ENCODE data around the gene C2orf49.

The C2orf49 gene

DNA sequence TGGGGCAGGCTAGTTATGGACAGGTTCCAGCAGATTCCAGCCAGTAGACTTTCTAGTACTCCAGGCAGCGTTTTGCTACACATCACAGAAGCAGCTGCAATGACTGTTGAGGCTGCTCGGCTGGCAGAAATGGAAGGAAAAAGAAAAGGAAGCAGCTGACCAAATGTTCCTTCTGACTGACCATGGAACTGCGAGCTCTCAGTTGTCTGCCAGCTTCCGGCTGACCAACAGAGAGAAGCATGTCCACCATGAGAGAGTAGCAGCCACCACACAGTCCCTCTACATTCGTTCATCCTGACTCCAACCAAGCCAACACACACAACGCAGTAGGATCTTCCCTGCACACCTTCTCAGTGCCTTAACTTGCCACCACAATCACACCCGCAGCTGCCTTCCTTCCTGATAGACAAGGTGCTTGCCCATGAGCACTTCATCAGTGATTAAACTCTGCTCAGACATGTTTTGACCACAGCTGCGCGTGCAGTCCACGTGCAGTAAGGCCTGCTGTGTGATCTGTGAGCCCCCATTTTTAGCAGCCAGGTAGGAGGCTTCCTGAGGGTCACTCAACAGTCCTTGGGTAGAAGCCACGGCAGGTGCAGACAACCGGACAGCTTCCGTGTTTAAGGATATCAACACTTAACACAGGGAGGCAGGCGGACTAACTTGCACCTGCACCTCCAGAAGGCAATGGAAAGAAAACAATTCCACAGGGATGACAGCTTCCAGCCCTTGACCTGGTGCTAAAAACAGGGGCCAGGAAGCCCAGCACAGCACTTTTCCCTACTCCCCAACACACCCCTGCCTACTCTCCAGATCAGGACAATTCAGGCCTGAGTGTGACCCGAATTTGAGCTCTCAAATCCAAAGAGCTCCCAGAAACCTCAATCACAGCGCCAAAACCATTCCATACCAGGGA lies 8.8 kb upstream of the C2orf49 start:
- peak overlapping the region; percentile 95 for H3K4me3 Mint-ChIP-seq
- H3K27me3 Mint-ChIP-seq (ENCODE audit: low read depth): no peaks in the 10 kb centered on the region
- peak overlapping the region; percentile 87 for H3K27ac Mint-ChIP-seq
- peaks cover 28% of the 10 kb centered on the region for H3K4me1 Mint-ChIP-seq (ENCODE audit: low read depth)
- no peaks in the 10 kb centered on the region for H3K9me3 Mint-ChIP-seq
- peaks cover 6% of the 10 kb centered on the region for H3K36me3 Mint-ChIP-seq (ENCODE audit: low read depth)

DNA sequence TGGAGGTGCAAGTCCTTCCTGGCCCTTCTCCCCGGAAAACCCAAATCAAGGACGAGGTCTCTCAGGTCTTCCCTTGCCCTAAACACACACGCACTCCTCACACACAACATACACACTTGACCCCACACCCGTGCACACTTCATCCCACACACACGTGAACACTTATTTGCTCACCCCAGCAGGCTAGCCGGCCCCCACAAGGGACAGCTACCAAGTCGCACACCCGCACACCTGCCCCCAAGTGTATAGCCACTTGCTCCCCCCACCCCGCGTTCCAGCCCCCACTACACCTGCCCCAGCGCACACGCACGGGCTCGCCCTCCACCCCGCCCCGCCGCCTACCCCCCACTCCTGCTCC lies 8.2 kb upstream of the C2orf49 start:
- Mint-ChIP-seq H3K27me3 (ENCODE audit: low read depth) (no peaks in the 10 kb centered on the region), H3K4me3 (peak overlapping the region; percentile 95)

DNA sequence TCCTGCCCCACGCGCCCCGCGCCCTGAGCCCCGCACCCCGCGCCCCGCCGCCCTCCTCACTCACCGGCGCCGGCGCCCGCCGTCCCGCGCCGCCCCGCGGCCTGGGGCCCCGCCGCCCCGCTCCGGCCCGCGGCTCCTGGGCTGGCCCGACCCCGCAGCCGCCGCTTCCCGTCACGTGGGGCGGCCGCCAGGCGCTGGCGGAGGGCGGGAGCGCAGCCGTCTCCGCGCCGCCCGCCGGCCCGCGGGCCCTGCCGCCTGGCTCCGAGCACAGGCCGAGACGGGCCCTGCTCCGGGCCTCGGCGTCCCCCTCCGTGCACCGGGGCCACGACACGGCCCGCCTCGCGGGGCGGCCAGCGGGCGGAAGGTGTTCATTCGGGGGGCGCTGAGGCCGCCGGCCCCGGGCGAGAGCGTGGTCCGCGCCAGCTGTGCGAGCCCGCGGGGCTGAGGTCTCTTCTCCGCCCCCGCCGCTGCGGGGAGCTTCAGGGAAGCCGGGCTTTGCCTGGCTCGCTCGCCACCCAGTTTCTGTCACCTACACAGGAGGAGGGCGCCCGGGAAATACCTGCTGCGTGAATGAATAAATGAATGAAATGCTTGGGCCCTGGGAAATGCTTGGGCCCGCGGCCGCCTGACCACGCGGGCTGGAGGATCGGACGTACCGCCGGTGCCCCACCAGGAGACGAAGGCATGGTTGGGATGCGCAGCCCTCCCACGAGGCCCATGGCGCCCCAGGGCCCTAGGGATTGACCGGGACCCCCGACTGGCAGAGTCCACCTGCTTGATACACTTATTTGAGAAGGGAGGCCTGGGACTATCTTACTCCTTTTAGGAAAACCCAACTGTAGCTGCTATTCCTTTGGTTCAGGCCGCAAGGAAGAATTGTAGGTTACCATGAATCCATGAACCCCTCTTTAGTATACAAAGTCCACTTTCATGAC lies 7.5 kb upstream of the C2orf49 start, which contains the start of gene TGFBRAP1:
Gene TGFBRAP1, minus strand, starts transcription at position 175 of the 935 bp plus-strand sequence. CDS start 21,434 bp downstream, outside the sequence.
- no peaks in the 10 kb centered on the region for H3K27me3 Mint-ChIP-seq (ENCODE audit: low read depth)
- peak within 1 kb of the TSS; percentile 87 for H3K27ac Mint-ChIP-seq
- peaks cover 27% of the 10 kb centered on the region for H3K4me1 Mint-ChIP-seq (ENCODE audit: low read depth)
- no peaks in the 10 kb centered on the region for H3K9me3 Mint-ChIP-seq
- H3K36me3 Mint-ChIP-seq (ENCODE audit: low read depth): peaks cover 5% of the 10 kb centered on the region
- H3K4me3 Mint-ChIP-seq: peak within 1 kb of the TSS; percentile 95

More for the DNA sequence above, 8.2 kb upstream of the C2orf49 start:
- no peaks in the 10 kb centered on the region for H3K9me3 Mint-ChIP-seq
- H3K36me3 Mint-ChIP-seq (ENCODE audit: low read depth): peaks cover 6% of the 10 kb centered on the region
- peak overlapping the region; percentile 87 for H3K27ac Mint-ChIP-seq
- peaks cover 28% of the 10 kb centered on the region for H3K4me1 Mint-ChIP-seq (ENCODE audit: low read depth)

DNA sequence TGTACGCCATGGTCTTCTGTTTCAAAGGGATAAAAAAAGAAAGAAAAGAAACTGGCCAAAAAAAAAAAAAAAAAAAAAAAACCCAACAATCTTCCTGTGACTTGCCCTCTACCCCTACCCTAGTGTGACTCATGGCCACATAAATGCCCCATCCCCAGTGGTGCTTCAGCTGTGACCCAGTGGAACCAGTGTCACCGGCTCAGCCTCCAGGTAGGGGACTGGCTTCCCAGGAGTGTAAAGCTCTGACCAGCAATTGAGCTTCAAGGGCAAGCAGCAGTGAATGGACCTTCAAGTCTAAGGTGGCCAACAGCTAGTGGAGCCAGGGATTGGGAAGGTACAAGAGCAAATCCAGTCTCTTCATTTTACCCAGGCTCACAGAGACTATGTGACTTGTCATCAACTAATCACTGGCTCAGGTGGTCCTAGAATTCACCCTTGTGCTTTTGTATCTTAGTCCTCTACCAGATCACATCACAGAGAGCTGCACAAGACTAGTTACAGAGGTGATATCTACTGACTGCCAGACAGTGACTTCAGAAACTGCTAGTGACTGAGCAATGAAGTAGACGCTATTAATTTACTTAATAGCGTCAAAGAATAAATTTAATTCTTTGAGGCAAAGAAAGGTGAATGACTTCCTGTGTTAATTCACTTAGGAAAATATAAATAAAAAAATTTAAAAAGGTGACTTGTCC lies 6.5 kb upstream of the C2orf49 start:
- Mint-ChIP-seq H3K36me3 (ENCODE audit: low read depth) (peaks cover 2% of the 10 kb centered on the region), H3K27ac (no peak overlapping the region), H3K4me1 (ENCODE audit: low read depth) (peaks cover 24% of the 10 kb centered on the region), H3K9me3 (no peaks in the 10 kb centered on the region), H3K27me3 (ENCODE audit: low read depth) (no peaks in the 10 kb centered on the region), H3K4me3 (peak overlapping the region; percentile 85)

DNA sequence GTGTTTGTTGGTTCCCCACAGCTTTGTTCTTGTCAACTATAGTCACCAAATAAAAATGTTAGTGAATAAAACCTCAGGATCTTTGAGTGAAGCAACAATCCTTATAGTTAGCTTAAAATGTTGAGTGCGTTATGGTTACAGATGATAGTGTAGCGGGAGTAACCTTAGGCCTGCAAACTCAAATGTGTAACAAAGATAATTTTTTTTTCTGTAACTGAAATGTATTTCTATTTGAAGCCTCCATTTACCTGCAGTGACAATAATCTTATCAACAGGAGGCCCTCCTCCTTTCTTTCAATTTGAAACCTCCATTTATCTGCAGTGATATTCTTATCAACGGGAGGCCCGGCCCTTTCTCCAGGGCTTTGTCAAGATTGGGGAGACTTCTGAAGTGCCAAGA lies 3.1 kb upstream of the C2orf49 start:
- Mint-ChIP-seq H3K9me3 (no peaks in the 10 kb centered on the region), H3K27ac (no peak overlapping the region), H3K4me3 (no peak overlapping the region), H3K36me3 (ENCODE audit: low read depth) (peaks cover 3% of the 10 kb centered on the region), H3K27me3 (ENCODE audit: low read depth) (no peaks in the 10 kb centered on the region), H3K4me1 (ENCODE audit: low read depth) (peaks cover 24% of the 10 kb centered on the region)

DNA sequence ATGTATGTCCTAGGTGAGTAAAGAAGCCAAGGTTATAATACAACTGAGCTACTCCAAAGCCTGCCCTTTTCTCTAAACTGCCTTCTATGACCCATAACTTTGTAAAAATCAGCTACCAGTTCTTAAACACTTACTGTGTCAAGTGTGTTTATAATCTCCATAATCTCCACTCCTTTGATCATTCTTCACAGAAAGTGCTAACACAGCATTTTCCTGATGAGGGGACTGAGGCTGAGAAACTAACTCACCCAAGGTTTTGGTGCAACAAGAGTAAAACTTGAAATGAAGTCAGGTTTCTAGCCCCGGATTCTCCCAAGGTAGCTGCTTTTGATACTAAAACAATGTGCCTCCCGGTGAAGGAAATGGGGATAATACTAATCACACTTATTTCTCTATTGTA lies 1.9 kb upstream of the C2orf49 start:
- no peak overlapping the region for H3K4me3 Mint-ChIP-seq
- no peak overlapping the region for H3K27ac Mint-ChIP-seq
- peaks cover 28% of the 10 kb centered on the region for H3K4me1 Mint-ChIP-seq (ENCODE audit: low read depth)
- H3K9me3 Mint-ChIP-seq: no peaks in the 10 kb centered on the region
- peaks cover 8% of the 10 kb centered on the region for H3K36me3 Mint-ChIP-seq (ENCODE audit: low read depth)
- no peaks in the 10 kb centered on the region for H3K27me3 Mint-ChIP-seq (ENCODE audit: low read depth)

DNA sequence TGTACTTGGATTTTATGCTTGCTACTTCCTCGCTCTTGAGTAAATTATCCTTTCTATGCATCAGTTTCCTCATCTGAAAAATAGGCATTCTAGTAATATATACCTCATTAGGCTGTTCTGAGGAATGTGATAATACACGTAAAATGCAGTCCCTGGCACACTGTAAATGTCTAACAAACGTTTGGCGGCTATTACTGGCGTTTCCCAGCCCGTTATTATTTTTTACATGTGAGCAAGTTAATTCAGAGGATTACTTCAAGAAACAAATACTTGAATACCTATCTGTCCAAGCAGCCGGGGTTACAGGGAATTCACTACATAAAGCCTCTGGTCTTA lies 586 bp upstream of the C2orf49 start:
- H3K4me3 Mint-ChIP-seq: peak overlapping the region; percentile 99
- no peaks in the 10 kb centered on the region for H3K9me3 Mint-ChIP-seq
- no peaks in the 10 kb centered on the region for H3K27me3 Mint-ChIP-seq (ENCODE audit: low read depth)
- peaks cover 16% of the 10 kb centered on the region for H3K36me3 Mint-ChIP-seq (ENCODE audit: low read depth)
- H3K27ac Mint-ChIP-seq: peak overlapping the region; percentile 100
- peaks cover 23% of the 10 kb centered on the region for H3K4me1 Mint-ChIP-seq (ENCODE audit: low read depth)

DNA sequence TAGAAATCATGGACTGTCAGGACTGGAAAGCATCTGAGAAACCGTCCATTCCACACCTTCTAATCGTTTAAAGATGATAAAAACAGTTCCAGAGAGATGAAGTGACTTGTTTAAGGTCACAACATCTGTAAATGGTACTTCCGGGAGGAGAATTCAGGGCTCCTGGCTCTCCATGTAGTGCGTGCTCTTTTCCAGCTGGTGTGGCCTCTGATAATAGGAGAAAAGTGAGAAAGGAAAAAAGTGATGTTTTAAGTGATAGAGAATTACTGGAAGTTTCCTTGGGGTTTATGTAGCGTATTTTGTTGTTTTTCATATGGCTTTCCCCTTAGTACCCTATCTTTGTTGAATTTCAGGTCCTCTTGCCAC lies 663 bp downstream of the C2orf49 start:
- peak overlapping the region; percentile 99 for H3K4me3 Mint-ChIP-seq
- H3K36me3 Mint-ChIP-seq (ENCODE audit: low read depth): peaks cover 20% of the 10 kb centered on the region
- H3K9me3 Mint-ChIP-seq: no peaks in the 10 kb centered on the region
- H3K27ac Mint-ChIP-seq: peak overlapping the region; percentile 100
- H3K27me3 Mint-ChIP-seq (ENCODE audit: low read depth): no peaks in the 10 kb centered on the region
- H3K4me1 Mint-ChIP-seq (ENCODE audit: low read depth): peaks cover 23% of the 10 kb centered on the region

DNA sequence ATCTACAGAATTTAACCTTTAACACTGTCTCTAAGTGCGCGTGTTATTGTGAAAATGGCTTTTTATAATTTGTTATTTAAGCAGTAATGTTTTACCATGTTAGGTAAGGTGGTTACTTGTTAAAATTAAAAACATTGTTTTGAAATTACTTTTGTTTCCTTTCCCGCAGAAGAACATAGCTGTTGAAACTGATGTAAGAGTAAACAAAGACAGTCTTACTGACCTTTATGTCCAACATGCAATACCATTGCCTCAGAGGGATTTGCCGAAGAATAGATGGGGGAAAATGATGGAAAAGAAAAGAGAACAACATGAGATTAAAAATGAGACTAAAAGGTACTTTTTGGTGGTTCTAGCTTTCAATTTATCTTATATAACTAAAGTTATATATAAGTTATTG lies 2.1 kb downstream of the C2orf49 start:
- Mint-ChIP-seq H3K27ac (no peak overlapping the region), H3K9me3 (no peaks in the 10 kb centered on the region), H3K27me3 (ENCODE audit: low read depth) (no peaks in the 10 kb centered on the region), H3K4me3 (peak overlapping the region; percentile 99), H3K4me1 (ENCODE audit: low read depth) (peaks cover 23% of the 10 kb centered on the region), H3K36me3 (ENCODE audit: low read depth) (peaks cover 23% of the 10 kb centered on the region)

DNA sequence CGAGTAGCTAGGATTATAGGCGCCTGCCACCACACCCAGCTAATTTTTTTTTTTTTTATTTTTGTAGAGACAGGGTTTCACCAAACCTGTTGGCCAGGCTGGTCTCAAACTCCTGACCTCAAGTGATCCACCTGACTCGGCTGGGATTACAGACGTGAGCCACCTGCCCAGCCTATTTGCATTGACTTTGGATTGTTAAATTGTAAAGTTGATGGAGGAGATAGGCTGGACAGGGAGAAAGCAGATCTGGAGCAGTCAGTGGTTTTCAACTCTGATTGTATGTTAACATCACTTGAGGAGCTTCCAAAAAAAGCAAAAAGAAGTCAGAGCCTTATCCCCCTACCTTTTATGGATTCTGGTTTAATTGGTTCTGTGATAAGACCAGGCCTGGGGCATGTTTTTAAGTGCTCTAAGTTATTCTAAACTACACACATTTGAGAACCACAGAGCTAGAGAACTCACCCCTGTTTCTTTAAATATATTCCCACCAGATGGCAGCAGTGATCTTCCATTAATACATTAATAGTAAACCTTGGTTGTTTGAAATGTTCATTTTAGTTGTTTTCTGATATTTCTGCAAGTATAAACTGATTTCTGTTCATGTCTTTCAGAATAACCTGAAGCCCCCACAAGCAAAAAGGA lies 7.5 kb downstream of the C2orf49 start:
- Mint-ChIP-seq H3K4me1 (ENCODE audit: low read depth) (peaks cover 3% of the 10 kb centered on the region), H3K9me3 (no peaks in the 10 kb centered on the region), H3K27ac (no peak overlapping the region), H3K4me3 (no peak overlapping the region), H3K27me3 (ENCODE audit: low read depth) (no peaks in the 10 kb centered on the region), H3K36me3 (ENCODE audit: low read depth) (peaks cover 40% of the 10 kb centered on the region)

DNA sequence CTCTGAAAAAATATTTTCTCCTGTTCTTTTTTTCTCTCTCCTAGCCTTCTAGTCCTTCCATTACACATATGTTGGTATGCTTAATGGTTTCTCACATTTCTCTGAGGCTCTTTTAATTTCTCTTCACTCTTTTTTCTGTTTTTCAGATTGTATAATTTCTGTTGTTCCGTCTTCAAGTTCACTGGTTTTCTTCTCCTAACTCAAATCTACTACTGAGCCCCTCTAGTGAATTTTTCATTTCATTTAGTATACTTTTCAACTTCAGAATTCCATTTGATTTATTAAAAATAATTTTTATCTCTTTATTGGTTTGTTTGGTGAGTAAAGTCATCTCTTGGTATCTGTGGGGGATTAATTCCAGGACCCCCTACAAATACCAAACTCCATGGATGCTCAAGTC lies 19.8 kb downstream of the C2orf49 start:
- peaks cover 50% of the 10 kb centered on the region for H3K36me3 Mint-ChIP-seq (ENCODE audit: low read depth)

DNA sequence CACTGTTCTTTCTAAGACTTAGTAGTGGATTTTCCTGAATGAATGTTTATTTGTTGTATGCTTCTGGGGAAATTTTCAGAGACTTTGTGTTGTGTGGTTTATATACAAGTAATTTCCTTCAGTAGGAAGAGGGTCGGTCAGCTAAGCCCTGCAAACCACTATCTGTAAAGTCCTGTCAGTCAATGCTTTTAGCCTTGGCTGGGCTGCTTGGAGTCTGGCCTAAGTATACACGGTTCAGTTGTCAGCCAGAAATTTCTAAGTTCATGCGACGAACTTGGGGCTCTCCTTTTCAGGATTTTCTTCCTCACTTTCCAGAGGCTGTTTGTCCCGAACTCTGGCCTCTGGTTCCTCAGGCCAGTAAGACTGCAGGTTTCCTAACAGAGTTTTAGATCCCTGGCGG lies 21.3 kb downstream of the C2orf49 start:
- Mint-ChIP-seq H3K4me3 (no peak overlapping the region), H3K27me3 (ENCODE audit: low read depth) (no peaks in the 10 kb centered on the region), H3K9me3 (peaks cover 18% of the 10 kb centered on the region), H3K36me3 (ENCODE audit: low read depth) (peaks cover 47% of the 10 kb centered on the region), H3K4me1 (ENCODE audit: low read depth) (peaks cover 21% of the 10 kb centered on the region), H3K27ac (no peak overlapping the region)

More for the DNA sequence above, 19.8 kb downstream of the C2orf49 start:
- Mint-ChIP-seq H3K27ac (no peak overlapping the region), H3K4me1 (ENCODE audit: low read depth) (peaks cover 16% of the 10 kb centered on the region), H3K27me3 (ENCODE audit: low read depth) (no peaks in the 10 kb centered on the region), H3K4me3 (no peak overlapping the region), H3K9me3 (peaks cover 18% of the 10 kb centered on the region)

DNA sequence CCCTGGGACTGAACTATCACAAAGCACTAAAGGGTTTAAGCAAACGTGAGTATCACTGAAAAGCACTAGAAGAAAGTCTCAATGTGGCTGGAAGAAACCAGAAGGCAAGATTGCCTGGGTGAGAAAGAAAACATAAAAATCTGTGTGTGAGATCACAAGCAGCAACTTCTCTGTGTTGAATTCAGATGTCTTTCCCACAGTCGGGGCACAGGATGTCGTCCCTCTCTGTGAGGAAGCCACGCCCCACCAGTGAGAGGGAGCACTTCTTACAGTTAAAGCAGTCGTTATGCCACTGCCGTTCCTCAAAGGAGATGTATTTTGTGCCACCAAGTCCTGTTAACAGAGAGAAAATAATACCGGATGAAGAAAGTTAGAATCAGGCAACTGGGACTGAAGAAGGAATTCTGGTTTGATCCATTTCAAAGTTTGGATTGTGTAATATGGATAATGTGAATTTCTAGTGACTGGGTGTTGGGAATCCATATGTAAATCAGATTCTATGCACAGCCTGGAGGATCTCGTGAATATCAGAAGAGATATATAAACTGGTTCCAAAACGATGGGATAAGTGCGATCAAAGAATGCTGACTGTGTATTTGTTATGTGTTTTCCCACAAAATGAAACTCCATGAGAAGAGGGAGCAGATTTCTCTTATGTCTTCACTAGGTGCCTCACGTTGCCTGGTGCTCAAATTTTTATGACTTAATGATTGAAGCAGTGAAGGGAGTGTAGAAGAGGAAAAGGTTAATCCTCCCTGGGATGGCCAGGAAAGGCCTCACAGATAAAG lies 24.0 kb downstream of the C2orf49 start:
- Mint-ChIP-seq H3K4me3 (peak overlapping the region; percentile 9), H3K4me1 (ENCODE audit: low read depth) (peaks cover 21% of the 10 kb centered on the region), H3K36me3 (ENCODE audit: low read depth) (peaks cover 32% of the 10 kb centered on the region), H3K27me3 (ENCODE audit: low read depth) (no peaks in the 10 kb centered on the region), H3K9me3 (peaks cover 10% of the 10 kb centered on the region), H3K27ac (no peak overlapping the region)

Measured in T-helper 1 cell treated with Interleukin-12 subunit alpha and Interleukin-12 subunit beta and Interleukin-4 antibody, amounts not matched to agents 30 μg/mL and 1 μg/mL, for 36 hours (primary cell).